ENCODE measurements around the gene C4orf54.

The C4orf54 gene

GRCh38 chr4:99668472-99668871, 10.8 kb upstream of the C4orf54 start:
- TF ChIP-seq CTCF (IDR thresholded peaks at IDR 0.05; ENCODE audit: insufficient read depth, missing control alignments): no peak
- no peak for DNase-seq (ENCODE audit: insufficient read length, low spot score)
- FAIRE-seq: no peak

GRCh38 chr4:99665983-99666382, 8.4 kb upstream of the C4orf54 start:
- no peak for DNase-seq (ENCODE audit: insufficient read length, low spot score)
- no peak for FAIRE-seq
- TF ChIP-seq CTCF (IDR thresholded peaks at IDR 0.05; ENCODE audit: insufficient read depth, missing control alignments): no peak

- DNase-seq (ENCODE audit: insufficient read length, low spot score) (no peak), FAIRE-seq (no peak)
- TF ChIP-seq CTCF (IDR thresholded peaks at IDR 0.05; ENCODE audit: insufficient read depth, missing control alignments): no peak
Measured at GRCh38 chr4:99664716-99665115, 7.1 kb upstream of the C4orf54 start.

- no peak for DNase-seq (ENCODE audit: insufficient read length, low spot score)
- TF ChIP-seq CTCF (IDR thresholded peaks at IDR 0.05; ENCODE audit: insufficient read depth, missing control alignments): no peak
- FAIRE-seq: no peak
Measured at GRCh38 chr4:99661907-99662306, 4.3 kb upstream of the C4orf54 start.

GRCh38 chr4:99658666-99659065, 1.0 kb upstream of the C4orf54 start:
- FAIRE-seq (no peak), DNase-seq (ENCODE audit: insufficient read length, low spot score) (no peak)
- no peak for TF ChIP-seq CTCF (IDR thresholded peaks at IDR 0.05; ENCODE audit: insufficient read depth, missing control alignments)

- no peak for TF ChIP-seq CTCF (IDR thresholded peaks at IDR 0.05; ENCODE audit: insufficient read depth, missing control alignments)
- FAIRE-seq (no peak), DNase-seq (ENCODE audit: insufficient read length, low spot score) (no peak)
Measured at GRCh38 chr4:99655308-99656081, 2.1 kb downstream of the C4orf54 start.

- no peak for FAIRE-seq
- DNase-seq (ENCODE audit: insufficient read length, low spot score): no peak
- no peak for TF ChIP-seq CTCF (IDR thresholded peaks at IDR 0.05; ENCODE audit: insufficient read depth, missing control alignments)
Measured at GRCh38 chr4:99654361-99654761, 3.3 kb downstream of the C4orf54 start.
